Breast epithelium (tissue), 4 donors: Measurements from ENCODE around the gene TBX5. TPM values are rescaled to one million over a fixed set of nuclear protein-coding genes. Genes with fewer than 3 reads are reported as not detected.

Experiments
- DNase-seq, 2 donors: peaks; one replicate each; pipeline ENCODE4 v3.0.0-alpha.2; 2019; ENCODE audit warnings: low spot score in 2 of 2
- H3K27ac ChIP-seq, 2 donors: fragments of 200-600 bp; sonication (generic) in 1 of 2; one replicate each; pipeline ENCODE4 v1.5.1; 2016 to 2019; ENCODE audit warnings: mild to moderate bottlenecking in 1 of 2
- H3K27me3 ChIP-seq, 2 donors: fragments of 200-600 bp; sonication (generic) in 1 of 2; one replicate each; pipeline versions ENCODE4 v1.5.1 to v1.6.0; 2017 to 2019; ENCODE audit warnings: control low read depth in 1 of 2, mild to moderate bottlenecking in 1 of 2
- H3K36me3 ChIP-seq: fragments of 200-600 bp; one replicate; pipeline ENCODE4 v1.5.1; 2019
- H3K4me1 ChIP-seq, 2 donors: fragments of 200-600 bp; sonication (generic); one replicate each; pipeline ENCODE4 v1.5.1; 2016 to 2019; ENCODE audit warnings: control low read depth in 1 of 2
- H3K4me3 ChIP-seq, 3 donors: fragments of 200-600 bp; sonication (generic); 1 replicate in 2 of 3; 2 replicates in 1 of 3; pipeline ENCODE4 v1.5.1; 2016 to 2019; ENCODE audit warnings: mild to moderate bottlenecking in 3 of 3, moderate library complexity in 2 of 3
- H3K9me3 ChIP-seq, 2 donors: fragments of 200-600 bp; sonication (generic) in 1 of 2; one replicate each; pipeline ENCODE4 v1.5.1; 2016 to 2019; ENCODE audit warnings: control low read depth in 1 of 2
- POLR2A ChIP-seq: fragments of 450-650 bp; IDR thresholded peaks from one replicate; pipeline ENCODE4 v1.6.1; 2016; ENCODE audit warnings: antibody characterized with exemption, mild to moderate bottlenecking, moderate library complexity
- POLR2AphosphoS5 ChIP-seq, 3 donors: sonication (generic); formaldehyde crosslinking; IDR thresholded peaks; one replicate each; pipeline ENCODE4 v1.6.1; 2017; ENCODE audit warnings: antibody characterized with exemption in 3 of 3
- intact Hi-C: fragments of 100-400 bp; cut with DNase I; formaldehyde crosslinking; loops from one replicate; pipeline ENCODE4 v1.15.1; 2023; ENCODE audit warnings: low total_unique reads
- total RNA-seq, 3 donors: library from RNA; depleted of rRNA; stranded (reverse); fragments of >200 nt; gene quantifications; one replicate each; pipeline ENCODE4 v1.1.0, GENCODE V29; 2016
- TF ChIP-seq, protein P1 (sequence below), 3 donors: fragments of 450-650 bp; IDR thresholded peaks; one replicate each; pipeline ENCODE4 v1.5.1; 2016 to 2017; ENCODE audit warnings: antibody characterized with exemption in 3 of 3, mild to moderate bottlenecking in 3 of 3, moderate library complexity in 3 of 3

TBX5 gene
- total RNA-seq, 3 donors from 2014 or later, result 2.2 to 10.2 (median 6.2) TPM

DNA sequence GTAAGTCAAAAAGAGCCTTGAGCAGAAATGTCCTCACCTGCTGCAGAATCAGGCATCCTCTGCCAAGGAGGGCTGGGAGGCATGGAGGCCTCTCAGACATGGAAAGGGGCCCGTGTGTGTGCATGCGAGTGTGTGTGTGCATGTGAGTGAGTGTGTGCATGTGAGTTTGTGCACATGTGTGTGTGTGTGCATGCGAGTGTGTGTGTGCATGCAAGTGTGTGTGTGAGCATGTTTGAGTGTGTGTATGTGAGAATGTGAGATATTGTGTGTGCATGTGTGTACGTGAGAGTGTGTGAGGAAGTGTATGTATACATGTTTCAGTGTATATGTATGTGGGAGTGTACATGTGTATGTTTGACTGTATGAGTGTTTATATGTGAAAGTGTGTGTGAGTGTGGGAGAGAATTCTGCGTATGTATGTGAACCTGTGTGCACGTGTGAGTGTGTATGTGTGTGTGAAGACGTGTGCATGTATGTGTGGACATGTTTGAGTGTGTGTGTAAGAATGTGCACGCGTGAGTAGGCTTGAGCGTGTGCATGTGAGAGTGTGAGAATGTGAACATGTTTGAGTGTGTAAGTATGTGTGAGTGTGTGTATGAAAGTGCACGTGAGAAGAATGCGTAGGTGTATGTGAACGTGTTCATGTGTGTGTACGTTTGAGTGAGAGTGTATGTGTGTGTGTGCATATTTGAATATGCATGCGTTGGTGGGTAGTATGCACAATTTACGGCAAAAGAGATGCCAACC, 90.8 kb downstream of the TBX5 start:
- Histone ChIP-seq H3K4me1 (no peaks in the 10 kb centered on the region), H3K9me3 (no peaks in the 10 kb centered on the region), H3K4me3 (no peak overlapping the region), H3K36me3 (no peaks in the 10 kb centered on the region), H3K27me3 (no peaks in the 10 kb centered on the region), H3K27ac (no peak overlapping the region)
- TF ChIP-seq POLR2AphosphoS5 (IDR thresholded peaks at IDR 0.05) (no peak), POLR2A (no peak)
- TF ChIP-seq, protein P1, sequence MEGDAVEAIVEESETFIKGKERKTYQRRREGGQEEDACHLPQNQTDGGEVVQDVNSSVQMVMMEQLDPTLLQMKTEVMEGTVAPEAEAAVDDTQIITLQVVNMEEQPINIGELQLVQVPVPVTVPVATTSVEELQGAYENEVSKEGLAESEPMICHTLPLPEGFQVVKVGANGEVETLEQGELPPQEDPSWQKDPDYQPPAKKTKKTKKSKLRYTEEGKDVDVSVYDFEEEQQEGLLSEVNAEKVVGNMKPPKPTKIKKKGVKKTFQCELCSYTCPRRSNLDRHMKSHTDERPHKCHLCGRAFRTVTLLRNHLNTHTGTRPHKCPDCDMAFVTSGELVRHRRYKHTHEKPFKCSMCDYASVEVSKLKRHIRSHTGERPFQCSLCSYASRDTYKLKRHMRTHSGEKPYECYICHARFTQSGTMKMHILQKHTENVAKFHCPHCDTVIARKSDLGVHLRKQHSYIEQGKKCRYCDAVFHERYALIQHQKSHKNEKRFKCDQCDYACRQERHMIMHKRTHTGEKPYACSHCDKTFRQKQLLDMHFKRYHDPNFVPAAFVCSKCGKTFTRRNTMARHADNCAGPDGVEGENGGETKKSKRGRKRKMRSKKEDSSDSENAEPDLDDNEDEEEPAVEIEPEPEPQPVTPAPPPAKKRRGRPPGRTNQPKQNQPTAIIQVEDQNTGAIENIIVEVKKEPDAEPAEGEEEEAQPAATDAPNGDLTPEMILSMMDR (IDR thresholded peaks at IDR 0.05), result no peak
- no peak for DNase-seq
- intact Hi-C loops, result no loop called here

DNA sequence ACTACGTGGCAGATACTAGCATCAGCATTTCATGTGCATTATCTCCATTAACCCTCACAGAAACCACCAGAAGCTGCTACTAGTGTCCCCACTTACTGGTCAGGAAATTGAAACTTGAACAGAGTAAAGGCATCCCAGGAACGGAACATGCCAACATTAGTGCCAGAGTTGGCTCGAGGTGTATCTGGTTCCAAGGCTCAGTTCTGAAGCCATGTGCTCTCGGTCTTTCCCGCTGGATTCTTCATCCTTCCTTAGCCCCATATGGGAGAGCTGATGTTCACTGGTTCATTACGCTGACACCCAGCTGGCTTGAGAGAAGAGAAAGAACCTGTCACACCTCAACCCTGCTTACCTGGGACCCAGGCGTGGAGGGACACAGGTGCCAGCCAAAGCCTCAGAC, 91.5 kb downstream of the TBX5 start:
- no peak for DNase-seq
- TF ChIP-seq POLR2AphosphoS5 (IDR thresholded peaks at IDR 0.05) (no peak), POLR2A (no peak)
- TF ChIP-seq, protein P1 (IDR thresholded peaks at IDR 0.05), result no peak
- Histone ChIP-seq H3K4me1 (no peaks in the 10 kb centered on the region), H3K36me3 (no peaks in the 10 kb centered on the region), H3K27me3 (no peaks in the 10 kb centered on the region), H3K9me3 (no peaks in the 10 kb centered on the region), H3K27ac (no peak overlapping the region), H3K4me3 (no peak overlapping the region)
- intact Hi-C loops, result no loop called here

DNA sequence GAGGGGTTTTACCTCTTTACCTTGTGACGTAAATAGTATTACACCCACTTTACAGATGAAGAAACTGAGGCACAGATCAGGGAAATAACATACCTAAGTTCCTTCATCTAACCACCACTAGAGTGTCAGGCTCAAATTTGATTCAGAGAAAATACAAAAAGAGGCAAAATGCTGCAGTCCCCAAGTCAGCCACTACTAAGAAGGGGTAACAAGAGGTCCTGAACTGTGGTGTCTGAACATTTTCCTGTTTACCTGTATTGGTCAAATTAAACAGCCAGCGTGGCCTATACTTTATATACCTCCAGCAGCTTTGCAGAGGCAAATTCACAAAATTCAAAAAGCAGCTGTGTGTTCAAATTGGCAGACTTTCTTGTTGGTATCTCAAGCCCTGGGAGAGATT, 92.0 kb downstream of the TBX5 start:
- no peaks in the 10 kb centered on the region for H3K9me3 ChIP-seq
- H3K27ac ChIP-seq, result no peak overlapping the region
- no peak overlapping the region for H3K4me3 ChIP-seq
- no peak for DNase-seq
- H3K27me3 ChIP-seq, result no peaks in the 10 kb centered on the region
- no peaks in the 10 kb centered on the region for H3K36me3 ChIP-seq
- no peaks in the 10 kb centered on the region for H3K4me1 ChIP-seq
- intact Hi-C loops, result no loop called here
- TF ChIP-seq, protein P1 (IDR thresholded peaks at IDR 0.05), result no peak
- TF ChIP-seq POLR2AphosphoS5 (IDR thresholded peaks at IDR 0.05) (no peak), POLR2A (no peak)

DNA sequence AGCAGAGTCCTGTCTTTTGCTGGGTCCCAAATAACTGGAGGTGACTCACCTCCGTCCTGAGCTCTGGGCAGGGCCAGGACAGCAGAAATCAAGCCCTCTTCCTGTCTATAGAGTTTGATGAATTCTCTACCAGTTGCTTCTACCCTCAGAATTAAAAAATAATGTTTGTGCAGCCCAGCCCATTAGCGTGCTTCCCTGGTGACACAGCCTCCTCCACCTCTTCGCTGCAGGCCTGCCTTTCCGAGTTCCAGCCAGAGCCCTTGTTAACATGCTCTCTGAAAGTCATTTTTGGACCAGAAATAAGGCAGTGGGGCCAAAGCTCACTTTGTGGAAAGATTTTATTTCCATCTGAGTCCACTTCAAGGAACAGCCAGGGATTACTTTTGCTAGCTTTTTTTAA, 94.0 kb downstream of the TBX5 start:
- Histone ChIP-seq H3K27me3 (no peaks in the 10 kb centered on the region), H3K36me3 (no peaks in the 10 kb centered on the region), H3K4me1 (no peaks in the 10 kb centered on the region), H3K4me3 (no peak overlapping the region), H3K27ac (peak overlapping the region in 1 of 2 donors; percentile 48), H3K9me3 (no peaks in the 10 kb centered on the region)
- no peak for DNase-seq
- intact Hi-C loops, result no loop called here
- TF ChIP-seq, protein P1 (IDR thresholded peaks at IDR 0.05), result no peak
- TF ChIP-seq POLR2A, result no peak
- TF ChIP-seq POLR2AphosphoS5 (IDR thresholded peaks at IDR 0.05), result no peak

DNA sequence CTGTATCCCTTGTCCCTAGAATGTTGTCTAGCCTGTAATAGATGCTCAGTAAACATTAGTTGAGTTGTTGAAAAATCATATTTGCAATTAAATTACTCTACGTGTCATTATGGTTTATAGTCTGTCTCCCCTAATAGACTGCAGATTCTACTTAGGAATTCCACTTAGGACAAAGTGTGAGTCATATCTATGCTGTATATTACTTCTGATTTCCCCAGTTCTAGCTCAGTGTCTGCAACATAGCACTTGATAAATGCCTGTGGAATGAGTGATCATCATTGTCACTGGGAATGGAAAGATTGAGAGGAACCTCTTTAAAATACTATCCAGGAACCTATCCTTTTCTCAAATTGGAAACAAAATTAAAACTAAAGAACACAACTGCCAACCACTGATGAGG, 99.3 kb downstream of the TBX5 start:
- H3K27ac ChIP-seq, result no peak overlapping the region
- H3K27me3 ChIP-seq, result no peaks in the 10 kb centered on the region
- intact Hi-C loops, result no loop called here
- H3K4me3 ChIP-seq, result no peak overlapping the region
- H3K4me1 ChIP-seq, result no peaks in the 10 kb centered on the region
- H3K36me3 ChIP-seq, result no peaks in the 10 kb centered on the region
- H3K9me3 ChIP-seq, result no peaks in the 10 kb centered on the region
- TF ChIP-seq POLR2AphosphoS5 (IDR thresholded peaks at IDR 0.05) (no peak), POLR2A (no peak)
- TF ChIP-seq, protein P1 (IDR thresholded peaks at IDR 0.05), result no peak
- DNase-seq, result no peak
